ENCODE measurements around the gene CPE.

DNA sequence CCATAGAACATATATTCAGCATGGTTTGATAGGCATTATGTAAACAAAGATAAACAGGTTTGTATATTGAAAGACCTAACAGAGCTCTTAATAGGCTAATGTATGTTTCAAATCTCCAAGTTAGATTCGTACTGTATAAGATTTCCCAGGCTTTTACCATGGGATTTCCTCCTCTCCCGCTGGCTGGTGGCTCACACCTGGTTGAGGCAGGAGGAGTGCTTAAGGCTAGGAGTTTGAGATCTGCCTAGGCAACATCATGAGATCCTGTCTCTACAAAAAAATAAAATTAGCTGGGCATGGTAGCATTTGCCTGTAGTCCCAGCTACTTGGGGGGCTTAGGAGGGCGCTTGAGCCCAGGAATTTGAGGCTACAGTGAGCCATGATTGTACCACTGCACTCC lies 5.4 kb downstream of the CPE start:
- TF ChIP-seq POLR2AphosphoS5 (IDR thresholded peaks at IDR 0.05; ENCODE audit: low read depth, low read length) (no peak), TAF1 (IDR thresholded peaks at IDR 0.05; ENCODE audit: borderline replicate concordance, insufficient read depth, low read length) (no peak), FOXP2 (optimal IDR thresholded peaks at IDR 0.05; ENCODE audit: borderline replicate concordance, extremely low read depth, extremely low read length, insufficient read depth) (no peak)
- TF ChIP-seq, protein P1, sequence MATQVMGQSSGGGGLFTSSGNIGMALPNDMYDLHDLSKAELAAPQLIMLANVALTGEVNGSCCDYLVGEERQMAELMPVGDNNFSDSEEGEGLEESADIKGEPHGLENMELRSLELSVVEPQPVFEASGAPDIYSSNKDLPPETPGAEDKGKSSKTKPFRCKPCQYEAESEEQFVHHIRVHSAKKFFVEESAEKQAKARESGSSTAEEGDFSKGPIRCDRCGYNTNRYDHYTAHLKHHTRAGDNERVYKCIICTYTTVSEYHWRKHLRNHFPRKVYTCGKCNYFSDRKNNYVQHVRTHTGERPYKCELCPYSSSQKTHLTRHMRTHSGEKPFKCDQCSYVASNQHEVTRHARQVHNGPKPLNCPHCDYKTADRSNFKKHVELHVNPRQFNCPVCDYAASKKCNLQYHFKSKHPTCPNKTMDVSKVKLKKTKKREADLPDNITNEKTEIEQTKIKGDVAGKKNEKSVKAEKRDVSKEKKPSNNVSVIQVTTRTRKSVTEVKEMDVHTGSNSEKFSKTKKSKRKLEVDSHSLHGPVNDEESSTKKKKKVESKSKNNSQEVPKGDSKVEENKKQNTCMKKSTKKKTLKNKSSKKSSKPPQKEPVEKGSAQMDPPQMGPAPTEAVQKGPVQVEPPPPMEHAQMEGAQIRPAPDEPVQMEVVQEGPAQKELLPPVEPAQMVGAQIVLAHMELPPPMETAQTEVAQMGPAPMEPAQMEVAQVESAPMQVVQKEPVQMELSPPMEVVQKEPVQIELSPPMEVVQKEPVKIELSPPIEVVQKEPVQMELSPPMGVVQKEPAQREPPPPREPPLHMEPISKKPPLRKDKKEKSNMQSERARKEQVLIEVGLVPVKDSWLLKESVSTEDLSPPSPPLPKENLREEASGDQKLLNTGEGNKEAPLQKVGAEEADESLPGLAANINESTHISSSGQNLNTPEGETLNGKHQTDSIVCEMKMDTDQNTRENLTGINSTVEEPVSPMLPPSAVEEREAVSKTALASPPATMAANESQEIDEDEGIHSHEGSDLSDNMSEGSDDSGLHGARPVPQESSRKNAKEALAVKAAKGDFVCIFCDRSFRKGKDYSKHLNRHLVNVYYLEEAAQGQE (IDR thresholded peaks at IDR 0.05; ENCODE audit: insufficient read depth in 1 of 2, low read depth in 2 of 2, low read length in 2 of 2), result no peak

Data from PFSK-1 (cell line).